Measurements from ENCODE around the gene CRLF2.
"Not testable (repeated sequence)": the region's sequence is repeated elsewhere in the genome, so short reads cannot be mapped to it uniquely, and the experiment has no call there.

CRLF2 gene

GRCh38 chrX:1165535-1166196 lies 46.8 kb downstream of the CRLF2 start:
- DNase-seq, result peak; percentile 72

GRCh38 chrX:1164322-1165288 lies 47.8 kb downstream of the CRLF2 start:
- peak; percentile 57 for DNase-seq

- DNase-seq, result no peak
Observed at GRCh38 chrX:1163231-1163630, 49.2 kb downstream of the CRLF2 start.

- DNase-seq, result no peak
Observed at GRCh38 chrX:1162119-1162916, 50.1 kb downstream of the CRLF2 start.

GRCh38 chrX:1159548-1159947 lies 52.9 kb downstream of the CRLF2 start:
- DNase-seq, result no peak

- DNase-seq, result not testable (repeated sequence)
Observed at GRCh38 chrX:1156681-1157455, 55.6 kb downstream of the CRLF2 start.

- no peak for DNase-seq
Observed at GRCh38 chrX:1153940-1154339, 58.5 kb downstream of the CRLF2 start.

- DNase-seq, result no peak
Observed at GRCh38 chrX:1152090-1152489, 60.4 kb downstream of the CRLF2 start.

GRCh38 chrX:1151378-1152077 lies 60.9 kb downstream of the CRLF2 start:
- DNase-seq, result no peak

- no peak for DNase-seq
Observed at GRCh38 chrX:1150569-1151347, 61.7 kb downstream of the CRLF2 start.

- DNase-seq, result no peak
Observed at GRCh38 chrX:1147611-1148515, 64.6 kb downstream of the CRLF2 start.

- DNase-seq, result no peak
Observed at GRCh38 chrX:1144293-1144692, 68.2 kb downstream of the CRLF2 start.
